ENCODE data around the gene SSBP3. TPM values are rescaled to one million over a fixed set of nuclear protein-coding genes. Genes with fewer than 3 reads are reported as not detected.

The SSBP3 gene
- total and polyA plus RNA-seq, 2 experiments from 2014 or later: 47.4 to 68.6 TPM

GRCh38 chr1:54398963-54399528 is 7.1 kb downstream of the SSBP3 start:
- TF ChIP-seq POLR2AphosphoS5 (IDR thresholded peaks at IDR 0.05; ENCODE audit: low read depth): no peak
- TF ChIP-seq CTCF (conservative IDR thresholded peaks at IDR 0.05; ENCODE audit: low read depth in 2 of 2): no peak
- no peak for TF ChIP-seq EZH2 (IDR thresholded peaks at IDR 0.05; ENCODE audit: low read depth, unreplicated experiment)
- no peak for TF ChIP-seq CREB1 (CRISPR knock-in tag; IDR thresholded peaks at IDR 0.05; ENCODE audit: low read depth)
- no peak for TF ChIP-seq ZNF114 (CRISPR knock-in tag; IDR thresholded peaks at IDR 0.05)
- no peak for TF ChIP-seq EZH2phosphoT487 (IDR thresholded peaks at IDR 0.05; ENCODE audit: unreplicated experiment)
- no peak for TF ChIP-seq REST (IDR thresholded peaks at IDR 0.05; ENCODE audit: unreplicated experiment)
- no peak for TF ChIP-seq NANOG (IDR thresholded peaks at IDR 0.05; ENCODE audit: borderline replicate concordance)
- no peak for TF ChIP-seq JUNB (IDR thresholded peaks at IDR 0.05; ENCODE audit: unreplicated experiment)
- DNase-seq (ENCODE audit: low spot score): no peak
- no peaks in the 10 kb centered on the region for H3K27me3 ChIP-seq (ENCODE audit: insufficient read depth)
- Mint-ChIP-seq H3K4me3 (no peak overlapping the region), H3K4me1 (peaks cover 65% of the 10 kb centered on the region), H3K9me3 (no peaks in the 10 kb centered on the region), H3K27ac (no peak overlapping the region), H3K27me3 (ENCODE audit: insufficient read depth, low read depth, poor library complexity) (peaks cover 23% of the 10 kb centered on the region), H3K36me3 (ENCODE audit: low read depth) (peaks cover 95% of the 10 kb centered on the region)
- no peaks in the 10 kb centered on the region for H3K9me2 ChIP-seq (ENCODE audit: insufficient read depth)
- H3K4me2 ChIP-seq: no peak overlapping the region
- H3K4me1 ChIP-seq (ENCODE audit: insufficient read depth): peaks cover 33% of the 10 kb centered on the region
- H4K20me1 ChIP-seq (replicated peaks; ENCODE audit: insufficient read depth): peaks cover 74% of the 10 kb centered on the region
- no peaks in the 10 kb centered on the region; the same call in 1 of the 2 replicates for H3F3A ChIP-seq (replicated peaks; ENCODE audit: low read depth)
- H3K27ac ChIP-seq (ENCODE audit: low read depth): no peak overlapping the region
- peaks cover 100% of the 10 kb centered on the region for H3K79me2 ChIP-seq (replicated peaks; ENCODE audit: insufficient read depth)
- peaks cover 46% of the 10 kb centered on the region for H3K36me3 ChIP-seq (ENCODE audit: insufficient read depth)
- no peak for ATAC-seq
- no peak overlapping the region for H3K4me3 ChIP-seq
- no peak overlapping the region for H2AFZ ChIP-seq

- ATAC-seq: no peak
- Mint-ChIP-seq H3K4me3 (no peak overlapping the region), H3K9me3 (no peaks in the 10 kb centered on the region), H3K4me1 (peaks cover 55% of the 10 kb centered on the region), H3K36me3 (ENCODE audit: low read depth) (peaks cover 92% of the 10 kb centered on the region), H3K27ac (no peak overlapping the region), H3K27me3 (ENCODE audit: insufficient read depth, low read depth, poor library complexity) (peaks cover 17% of the 10 kb centered on the region)
- DNase-seq (ENCODE audit: low spot score): no peak
- H3K27ac ChIP-seq (ENCODE audit: low read depth): no peak overlapping the region
- no peaks in the 10 kb centered on the region for H3K27me3 ChIP-seq (ENCODE audit: insufficient read depth)
- peaks cover 22% of the 10 kb centered on the region for H3K4me1 ChIP-seq (ENCODE audit: insufficient read depth)
- H3K36me3 ChIP-seq (ENCODE audit: insufficient read depth): peaks cover 52% of the 10 kb centered on the region
- H2AFZ ChIP-seq: no peak overlapping the region
- no peak overlapping the region for H3K4me3 ChIP-seq
- no peak overlapping the region for H3K4me2 ChIP-seq
- H3K79me2 ChIP-seq (replicated peaks; ENCODE audit: insufficient read depth): peaks cover 100% of the 10 kb centered on the region
- no peaks in the 10 kb centered on the region for H3F3A ChIP-seq (replicated peaks; ENCODE audit: low read depth)
- H3K9me2 ChIP-seq (ENCODE audit: insufficient read depth): no peaks in the 10 kb centered on the region
- peaks cover 73% of the 10 kb centered on the region for H4K20me1 ChIP-seq (replicated peaks; ENCODE audit: insufficient read depth)
- TF ChIP-seq CREB1 (CRISPR knock-in tag; IDR thresholded peaks at IDR 0.05; ENCODE audit: low read depth) (no peak), ETS1 (IDR thresholded peaks at IDR 0.05) (no peak), JUNB (IDR thresholded peaks at IDR 0.05; ENCODE audit: unreplicated experiment) (no peak), CTCF (conservative IDR thresholded peaks at IDR 0.05; ENCODE audit: low read depth in 2 of 2) (no peak), EZH2 (IDR thresholded peaks at IDR 0.05; ENCODE audit: low read depth, unreplicated experiment) (no peak), ZNF114 (CRISPR knock-in tag; IDR thresholded peaks at IDR 0.05) (no peak), STAT1 (IDR thresholded peaks at IDR 0.05; ENCODE audit: unreplicated experiment) (no peak), POLR2AphosphoS5 (IDR thresholded peaks at IDR 0.05; ENCODE audit: low read depth) (no peak)
These were observed 8.2 kb downstream of the SSBP3 start for GRCh38 chr1:54397980-54398379.
